NCI-H1417 (cell line): ENCODE measurements around the gene PEF1.
A peak's percentile ranks its signal among the peaks of the same experiment; 100 is the strongest.

ENCODE experiments used
- DNase-seq, 3 experiments: peaks; one replicate each; lab custom pipeline; 2025; lab: John Stamatoyannopoulos, UW

Gene PEF1

GRCh38 chr1:31671147-31671546 lies 26.5 kb upstream of the PEF1 start:
- no peak for DNase-seq

- no peak for DNase-seq
These were observed 25.9 kb upstream of the PEF1 start for GRCh38 chr1:31670593-31670964.

- peak; percentile 34 to 89 (median 78) for DNase-seq
These were observed 25.3 kb upstream of the PEF1 start for GRCh38 chr1:31669786-31670592.

- no peak for DNase-seq
These were observed 24.7 kb upstream of the PEF1 start for GRCh38 chr1:31669433-31669785.

- no peak for DNase-seq
These were observed 23.7 kb upstream of the PEF1 start for GRCh38 chr1:31668303-31668883.

- DNase-seq = no peak
These were observed 22.5 kb upstream of the PEF1 start for GRCh38 chr1:31667065-31667785.

GRCh38 chr1:31666263-31666963 lies 21.7 kb upstream of the PEF1 start:
- DNase-seq = peak in 1 of 3 experiments; percentile 39

GRCh38 chr1:31665234-31665878 lies 20.7 kb upstream of the PEF1 start:
- no peak for DNase-seq

- no peak for DNase-seq
These were observed 19.9 kb upstream of the PEF1 start for GRCh38 chr1:31664528-31664927.

- DNase-seq = peak; percentile 15 to 59 (median 35)
These were observed 19.2 kb upstream of the PEF1 start for GRCh38 chr1:31663622-31664452.

GRCh38 chr1:31662463-31662862 lies 17.8 kb upstream of the PEF1 start:
- no peak for DNase-seq

- no peak for DNase-seq
These were observed 17.2 kb upstream of the PEF1 start for GRCh38 chr1:31661856-31662255.

- DNase-seq = no peak
These were observed 16.3 kb upstream of the PEF1 start for GRCh38 chr1:31660871-31661455.

- DNase-seq = no peak
These were observed 15.2 kb upstream of the PEF1 start for GRCh38 chr1:31659889-31660288.

GRCh38 chr1:31658721-31659120 lies 14.0 kb upstream of the PEF1 start:
- DNase-seq = no peak

GRCh38 chr1:31657972-31658510 lies 13.4 kb upstream of the PEF1 start:
- no peak for DNase-seq

GRCh38 chr1:31657020-31657804 lies 12.5 kb upstream of the PEF1 start:
- no peak for DNase-seq

GRCh38 chr1:31655756-31656155 lies 11.1 kb upstream of the PEF1 start:
- no peak for DNase-seq

GRCh38 chr1:31655104-31655503 lies 10.4 kb upstream of the PEF1 start:
- DNase-seq = no peak

- peak in 1 of 3 experiments; percentile 7 for DNase-seq
These were observed 9.7 kb upstream of the PEF1 start for GRCh38 chr1:31654474-31654776.
